ENCODE measurements around the gene DLGAP4. TPM values are rescaled to one million over a fixed set of nuclear protein-coding genes. Genes with fewer than 3 reads are reported as not detected.

The DLGAP4 gene
- total RNA-seq, 2 experiments from 2014 or later, result 40.2 to 44.2 TPM

DNA sequence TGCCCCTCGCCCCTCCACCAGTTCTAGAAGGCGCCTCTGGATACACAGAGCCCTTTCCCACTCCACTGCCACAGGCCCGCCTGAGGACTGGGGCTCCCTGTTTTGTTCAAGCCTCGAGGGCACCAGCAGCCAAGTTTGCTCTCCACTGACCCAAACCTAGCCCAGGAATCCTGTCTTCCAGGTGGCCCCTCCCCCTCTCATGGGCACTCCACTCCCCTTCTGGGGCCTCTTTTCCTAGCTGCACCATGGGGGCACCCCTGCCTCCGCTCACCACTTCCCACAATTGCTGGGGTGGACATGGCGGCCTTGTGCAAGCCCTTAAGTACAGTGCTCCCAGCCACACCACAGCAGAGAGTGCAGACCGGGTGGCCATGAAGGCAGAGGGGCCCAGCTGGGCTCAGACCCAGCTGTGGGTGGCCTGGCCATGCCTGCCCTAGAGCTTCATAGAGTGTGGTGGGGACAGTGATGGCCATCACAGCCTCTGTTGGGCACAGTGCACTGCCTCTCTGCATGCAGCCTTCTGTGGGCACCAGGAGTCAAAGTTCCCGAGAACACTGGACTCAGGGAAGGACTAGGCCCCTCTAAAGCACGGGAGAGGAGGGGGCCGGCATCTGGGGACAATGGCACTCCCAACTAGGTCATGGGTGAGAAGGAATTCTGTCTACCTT, 236.5 kb downstream of the DLGAP4 start:
- Mint-ChIP-seq H3K27ac (no peak overlapping the region), H3K36me3 (ENCODE audit: low read depth) (no peaks in the 10 kb centered on the region), H3K4me1 (no peaks in the 10 kb centered on the region), H3K27me3 (peaks cover 1% of the 10 kb centered on the region), H3K4me3 (no peak overlapping the region), H3K9me3 (no peaks in the 10 kb centered on the region)
- CTCF ChIA-PET, result no interaction called here
- no peak for DNase-seq
- POLR2A ChIA-PET, result no interaction called here

GRCh38 chr20:36543184-36544133, 237.3 kb downstream of the DLGAP4 start:
- Mint-ChIP-seq H3K9me3 (no peaks in the 10 kb centered on the region), H3K36me3 (ENCODE audit: low read depth) (no peaks in the 10 kb centered on the region), H3K27me3 (peaks cover 1% of the 10 kb centered on the region), H3K4me1 (no peaks in the 10 kb centered on the region), H3K27ac (no peak overlapping the region), H3K4me3 (no peak overlapping the region)
- DNase-seq, result no peak
- ChIA-PET CTCF (no interaction called here), POLR2A (no interaction called here)

- Mint-ChIP-seq H3K27ac (no peak overlapping the region), H3K4me1 (no peaks in the 10 kb centered on the region), H3K4me3 (no peak overlapping the region), H3K9me3 (no peaks in the 10 kb centered on the region), H3K27me3 (peaks cover 1% of the 10 kb centered on the region), H3K36me3 (ENCODE audit: low read depth) (no peaks in the 10 kb centered on the region)
- ChIA-PET CTCF (no interaction called here), POLR2A (no interaction called here)
- DNase-seq, result no peak
Measured at GRCh38 chr20:36544134-36545018, 238.2 kb downstream of the DLGAP4 start.

DNA sequence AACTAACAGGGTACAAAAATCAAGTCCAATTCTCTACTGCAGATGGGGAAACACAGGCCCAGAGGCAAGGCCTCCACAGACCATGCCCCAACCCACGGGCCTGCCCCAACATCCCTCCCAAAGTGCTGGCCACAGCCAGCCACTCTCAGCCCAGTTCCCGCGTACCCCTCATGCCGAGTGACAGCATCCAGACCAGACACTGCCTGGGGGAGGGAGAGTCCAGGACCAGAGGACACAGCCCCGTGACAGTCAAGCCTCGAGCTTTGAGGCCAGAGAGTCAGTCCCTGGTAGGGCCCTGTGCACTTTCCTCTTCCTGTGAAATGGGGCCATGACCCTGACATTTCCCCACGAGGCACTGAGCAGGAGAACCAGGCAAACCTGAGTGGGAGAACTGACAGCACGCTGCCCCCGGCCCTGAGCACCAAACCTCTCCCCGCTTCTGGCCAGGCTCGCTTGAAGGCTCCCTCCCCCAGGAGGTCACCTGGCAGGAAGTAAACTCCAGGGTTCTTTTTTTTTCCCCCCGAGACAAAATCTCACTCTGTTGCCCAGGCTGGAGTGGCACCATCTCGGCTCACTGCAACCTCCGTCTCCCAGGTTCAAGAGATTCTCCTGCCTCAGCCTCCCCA, 240.1 kb downstream of the DLGAP4 start:
- H3K36me3 Mint-ChIP-seq (ENCODE audit: low read depth), result no peaks in the 10 kb centered on the region
- no peak overlapping the region for H3K4me3 Mint-ChIP-seq
- no peaks in the 10 kb centered on the region for H3K4me1 Mint-ChIP-seq
- H3K27ac Mint-ChIP-seq, result no peak overlapping the region
- no peaks in the 10 kb centered on the region for H3K9me3 Mint-ChIP-seq
- CTCF ChIA-PET, result no interaction called here
- POLR2A ChIA-PET, result interaction anchor here (1.6 kb wide), 1 partner anchor 25 kb away, joined by 3 read pairs; no protein-coding TSS in a partner anchor
- H3K27me3 Mint-ChIP-seq, result no peaks in the 10 kb centered on the region
- DNase-seq, result no peak

DNA sequence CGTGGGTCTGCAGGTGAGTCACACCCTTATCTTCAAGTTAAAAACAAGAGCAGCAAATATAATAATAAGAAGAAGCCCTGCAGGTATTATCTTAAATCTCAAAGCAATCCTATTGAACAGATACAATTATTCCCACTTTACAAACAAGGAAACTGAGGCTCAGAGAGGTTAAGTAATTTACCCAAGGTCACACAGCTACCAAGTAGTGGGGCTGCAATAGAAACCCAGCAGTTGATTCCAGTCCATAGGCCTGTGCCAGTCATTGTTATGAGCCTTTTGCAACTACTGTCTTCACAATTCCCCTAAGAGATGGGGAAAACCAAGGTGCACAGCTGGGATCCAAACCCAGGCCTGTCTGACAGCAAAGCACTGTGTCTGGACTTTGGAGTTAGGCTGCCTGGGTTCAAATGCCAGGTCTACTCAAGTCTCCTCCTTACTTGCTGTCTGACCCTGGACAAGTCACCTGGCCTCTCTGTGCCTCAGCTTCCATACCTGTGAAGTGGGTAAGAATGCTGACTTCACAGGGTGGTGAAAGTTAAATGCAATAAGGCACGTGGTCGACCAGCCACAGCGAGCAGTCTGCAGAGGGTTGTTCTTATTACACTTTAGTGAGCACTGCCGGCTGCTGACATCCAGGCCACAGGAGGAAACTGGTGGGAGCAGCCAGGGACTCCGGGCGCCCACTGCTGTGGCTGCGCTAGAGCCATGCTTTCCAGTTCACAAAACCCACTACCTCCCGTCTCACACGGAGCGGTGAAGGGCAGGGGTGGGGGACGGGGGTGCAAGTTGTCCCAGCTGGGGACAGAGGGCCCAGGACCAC, 241.3 kb downstream of the DLGAP4 start:
- Mint-ChIP-seq H3K27ac (no peak overlapping the region), H3K27me3 (no peaks in the 10 kb centered on the region)

GRCh38 chr20:36548006-36548315, 241.8 kb downstream of the DLGAP4 start:
- ChIA-PET CTCF (no interaction called here), POLR2A (no interaction called here)
- Mint-ChIP-seq H3K36me3 (ENCODE audit: low read depth) (no peaks in the 10 kb centered on the region), H3K27ac (no peak overlapping the region), H3K4me3 (no peak overlapping the region), H3K27me3 (no peaks in the 10 kb centered on the region), H3K4me1 (no peaks in the 10 kb centered on the region), H3K9me3 (no peaks in the 10 kb centered on the region)
- no peak for DNase-seq

More for the DNA sequence above, 241.3 kb downstream of the DLGAP4 start:
- no peaks in the 10 kb centered on the region for H3K4me1 Mint-ChIP-seq
- POLR2A ChIA-PET, result no interaction called here
- CTCF ChIA-PET, result no interaction called here
- H3K9me3 Mint-ChIP-seq, result no peaks in the 10 kb centered on the region
- H3K4me3 Mint-ChIP-seq, result no peak overlapping the region
- no peaks in the 10 kb centered on the region for H3K36me3 Mint-ChIP-seq (ENCODE audit: low read depth)
- DNase-seq, result no peak

DNA sequence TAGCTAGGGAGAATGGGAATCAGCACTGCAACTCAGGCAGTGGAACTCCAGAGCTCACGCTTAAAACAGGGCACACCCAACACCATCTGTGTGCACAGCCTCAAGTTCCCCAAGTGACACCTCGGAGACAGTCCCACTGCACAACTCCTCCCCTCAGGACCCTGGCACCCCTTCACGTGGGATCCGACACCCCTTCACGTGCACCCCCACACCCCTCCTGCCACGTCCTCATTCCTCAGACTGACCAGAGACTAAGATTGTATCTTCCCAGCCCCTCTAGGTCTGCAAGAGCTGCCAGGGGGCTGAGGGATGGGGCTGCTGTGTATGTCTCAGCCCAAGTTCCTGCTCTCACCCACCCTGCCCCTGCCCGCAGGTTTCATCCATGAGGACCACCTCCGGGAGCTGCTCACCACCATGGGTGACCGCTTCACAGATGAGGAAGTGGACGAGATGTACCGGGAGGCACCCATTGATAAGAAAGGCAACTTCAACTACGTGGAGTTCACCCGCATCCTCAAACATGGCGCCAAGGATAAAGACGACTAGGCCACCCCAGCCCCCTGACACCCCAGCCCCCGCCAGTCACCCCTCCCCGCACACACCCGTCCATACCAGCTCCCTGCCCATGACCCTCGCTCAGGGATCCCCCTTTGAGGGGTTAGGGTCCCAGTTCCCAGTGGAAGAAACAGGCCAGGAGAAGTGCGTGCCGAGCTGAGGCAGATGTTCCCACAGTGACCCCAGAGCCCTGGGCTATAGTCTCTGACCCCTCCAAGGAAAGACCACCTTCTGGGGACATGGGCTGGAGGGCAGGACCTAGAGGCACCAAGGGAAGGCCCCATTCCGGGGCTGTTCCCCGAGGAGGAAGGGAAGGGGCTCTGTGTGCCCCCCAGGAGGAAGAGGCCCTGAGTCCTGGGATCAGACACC, 242.8 kb downstream of the DLGAP4 start:
- POLR2A ChIA-PET, result no interaction called here

GRCh38 chr20:36549628-36549941, 243.4 kb downstream of the DLGAP4 start:
- no peaks in the 10 kb centered on the region for H3K4me1 Mint-ChIP-seq
- POLR2A ChIA-PET, result no interaction called here
- no peaks in the 10 kb centered on the region for H3K9me3 Mint-ChIP-seq

More for the DNA sequence above, 242.8 kb downstream of the DLGAP4 start:
- Mint-ChIP-seq H3K36me3 (ENCODE audit: low read depth) (no peaks in the 10 kb centered on the region), H3K27me3 (no peaks in the 10 kb centered on the region), H3K9me3 (no peaks in the 10 kb centered on the region), H3K4me1 (no peaks in the 10 kb centered on the region), H3K27ac (no peak overlapping the region), H3K4me3 (no peak overlapping the region)
- CTCF ChIA-PET, result no interaction called here
- no peak for DNase-seq

DNA sequence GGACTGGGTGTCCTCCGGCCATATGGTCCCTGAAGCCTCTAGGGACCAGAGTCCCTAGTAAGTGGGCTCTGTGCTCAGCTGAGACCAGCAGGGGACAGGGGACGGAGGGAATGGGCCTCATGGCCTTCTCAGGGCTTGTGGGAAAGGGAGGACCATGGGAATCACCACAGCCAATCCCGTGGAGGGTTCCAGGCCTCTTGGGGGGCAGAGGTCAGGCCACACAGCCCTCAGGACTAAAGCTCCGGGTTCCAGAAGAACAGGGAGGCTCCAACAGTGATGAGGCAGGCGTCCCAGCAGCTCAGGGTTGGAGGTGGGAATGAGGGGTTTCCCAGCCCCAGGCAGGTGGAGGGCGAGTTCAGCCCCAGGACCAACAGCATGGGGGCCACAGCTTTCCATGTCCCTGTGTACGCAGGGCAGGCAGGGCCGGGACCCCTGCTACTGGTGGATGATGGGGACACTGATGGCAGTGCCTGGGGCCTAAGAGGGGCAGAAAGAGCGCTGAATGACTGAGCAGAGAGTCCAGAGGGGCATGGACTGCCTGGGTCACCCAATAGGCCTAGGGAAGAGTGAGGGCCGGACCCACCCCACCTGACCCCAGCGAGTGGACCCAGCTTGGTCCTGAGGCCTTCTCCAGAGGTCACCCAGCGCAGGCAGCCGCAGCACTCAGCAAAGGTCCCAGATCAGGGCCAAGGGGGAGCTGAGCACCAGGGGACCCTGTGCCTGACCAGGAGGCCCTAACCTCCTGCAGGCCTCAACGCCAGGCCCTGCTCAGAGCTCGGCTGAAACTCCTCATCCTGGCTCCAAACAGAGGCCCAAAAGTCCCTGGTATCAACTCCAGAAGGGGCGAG, 244.0 kb downstream of the DLGAP4 start:
- H3K4me3 Mint-ChIP-seq, result no peak overlapping the region
- H3K36me3 Mint-ChIP-seq (ENCODE audit: low read depth), result no peaks in the 10 kb centered on the region
- H3K27ac Mint-ChIP-seq, result no peak overlapping the region
- H3K27me3 Mint-ChIP-seq, result no peaks in the 10 kb centered on the region
- ChIA-PET CTCF (no interaction called here), POLR2A (interaction anchor here (0.8 kb wide), 1 partner anchor 56 kb away, joined by 4 read pairs; the partner anchor contains the start of gene RAB5IF)
- no peaks in the 10 kb centered on the region for H3K4me1 Mint-ChIP-seq
- no peak for DNase-seq
- H3K9me3 Mint-ChIP-seq, result no peaks in the 10 kb centered on the region

More at GRCh38 chr20:36549628-36549941, 243.4 kb downstream of the DLGAP4 start:
- no peak for DNase-seq
- H3K27ac Mint-ChIP-seq, result no peak overlapping the region
- H3K36me3 Mint-ChIP-seq (ENCODE audit: low read depth), result no peaks in the 10 kb centered on the region
- H3K27me3 Mint-ChIP-seq, result no peaks in the 10 kb centered on the region
- no peak overlapping the region for H3K4me3 Mint-ChIP-seq
- CTCF ChIA-PET, result no interaction called here

GRCh38 chr20:36550790-36551299, 244.7 kb downstream of the DLGAP4 start:
- no peak for DNase-seq
- Mint-ChIP-seq H3K27me3 (no peaks in the 10 kb centered on the region), H3K27ac (no peak overlapping the region), H3K9me3 (no peaks in the 10 kb centered on the region), H3K4me3 (no peak overlapping the region), H3K36me3 (ENCODE audit: low read depth) (no peaks in the 10 kb centered on the region), H3K4me1 (no peaks in the 10 kb centered on the region)
- CTCF ChIA-PET, result no interaction called here
- POLR2A ChIA-PET, result interaction anchor here (0.8 kb wide), 1 partner anchor 55 kb away, joined by 4 read pairs; the partner anchor contains the start of gene RAB5IF

GRCh38 chr20:36555248-36555647, 249.1 kb downstream of the DLGAP4 start:
- no peaks in the 10 kb centered on the region for H3K36me3 Mint-ChIP-seq (ENCODE audit: low read depth)
- H3K4me1 Mint-ChIP-seq, result peaks cover 8% of the 10 kb centered on the region
- DNase-seq, result no peak
- ChIA-PET CTCF (interaction anchor here (1.2 kb wide), 1 partner anchor 281 kb away, joined by 3 read pairs; no protein-coding TSS in a partner anchor), POLR2A (no interaction called here)
- no peak overlapping the region for H3K4me3 Mint-ChIP-seq
- no peaks in the 10 kb centered on the region for H3K27me3 Mint-ChIP-seq
- no peaks in the 10 kb centered on the region for H3K9me3 Mint-ChIP-seq
- H3K27ac Mint-ChIP-seq, result no peak overlapping the region

Data from activated CD4-positive, alpha-beta memory T cell treated with anti-CD3 and anti-CD28 coated beads, Interleukin-2, amount 10 ng/mL, durations not matched to agents 7 days and 5 days (primary cell).